Nephron (organoid): ENCODE results near the gene UBXN2A.

Source experiments
- H3K27ac Mint-ChIP-seq, 3 experiments: 2 replicates each; pipeline ENCODE4 v1.8.0; 2020; ENCODE audit warnings: mixed read lengths in 3 of 3, mild to moderate bottlenecking in 2 of 3, moderate library complexity in 1 of 3
- H3K27me3 Mint-ChIP-seq: 2 replicates; pipeline ENCODE4 v1.8.0; 2021; ENCODE audit warnings: low read depth, mild to moderate bottlenecking, moderate library complexity, mixed read lengths
- H3K36me3 Mint-ChIP-seq: 2 replicates; pipeline ENCODE4 v1.8.0; 2020; ENCODE audit warnings: low read depth, mixed read lengths
- H3K4me1 Mint-ChIP-seq: 2 replicates; pipeline ENCODE4 v1.8.0; 2020; ENCODE audit warnings: mixed read lengths
- H3K4me3 Mint-ChIP-seq, 3 experiments: 2 replicates each; pipeline ENCODE4 v1.8.0; 2020; ENCODE audit warnings: mild to moderate bottlenecking in 3 of 3, mixed read lengths in 3 of 3, moderate library complexity in 2 of 3
- H3K9me3 Mint-ChIP-seq: 2 replicates; pipeline ENCODE4 v1.8.0; 2020; ENCODE audit warnings: mixed read lengths
- CTCF ChIP-seq, 3 experiments: fragments of 200-600 bp; sonication (generic); IDR thresholded peaks; one replicate each; pipeline ENCODE4 v1.5.0; 2021; ENCODE audit warnings: antibody characterized with exemption in 3 of 3; ENCODE audit not compliant: unreplicated experiment in 3 of 3

UBXN2A gene

GRCh38 chr2:24022975-24023575 is 82.8 kb downstream of the UBXN2A start:
- no peaks in the 10 kb centered on the region for H3K4me1 Mint-ChIP-seq
- H3K27ac Mint-ChIP-seq = no peak overlapping the region
- TF ChIP-seq CTCF (IDR thresholded peaks at IDR 0.05; ENCODE audit: unreplicated experiment in 3 of 3) = no peak
- no peaks in the 10 kb centered on the region for H3K27me3 Mint-ChIP-seq
- H3K36me3 Mint-ChIP-seq = peaks cover 29% of the 10 kb centered on the region
- H3K4me3 Mint-ChIP-seq = no peak overlapping the region
- H3K9me3 Mint-ChIP-seq = no peaks in the 10 kb centered on the region

- H3K27ac Mint-ChIP-seq = no peak overlapping the region
- no peaks in the 10 kb centered on the region for H3K4me1 Mint-ChIP-seq
- H3K36me3 Mint-ChIP-seq = peaks cover 36% of the 10 kb centered on the region
- no peak overlapping the region for H3K4me3 Mint-ChIP-seq
- no peaks in the 10 kb centered on the region for H3K9me3 Mint-ChIP-seq
- no peaks in the 10 kb centered on the region for H3K27me3 Mint-ChIP-seq
- no peak for TF ChIP-seq CTCF (IDR thresholded peaks at IDR 0.05; ENCODE audit: unreplicated experiment in 3 of 3)
Measured at GRCh38 chr2:24024018-24024417, 83.8 kb downstream of the UBXN2A start.

- no peak for TF ChIP-seq CTCF (IDR thresholded peaks at IDR 0.05; ENCODE audit: unreplicated experiment in 3 of 3)
- Mint-ChIP-seq H3K4me3 (no peak overlapping the region), H3K4me1 (no peaks in the 10 kb centered on the region), H3K27me3 (no peaks in the 10 kb centered on the region), H3K36me3 (peaks cover 47% of the 10 kb centered on the region), H3K9me3 (no peaks in the 10 kb centered on the region), H3K27ac (no peak overlapping the region)
Measured at GRCh38 chr2:24024996-24025663, 84.9 kb downstream of the UBXN2A start.

GRCh38 chr2:24026233-24026632 is 86.0 kb downstream of the UBXN2A start:
- Mint-ChIP-seq H3K27ac (no peak overlapping the region), H3K9me3 (no peaks in the 10 kb centered on the region), H3K4me1 (no peaks in the 10 kb centered on the region), H3K36me3 (peaks cover 57% of the 10 kb centered on the region), H3K4me3 (no peak overlapping the region), H3K27me3 (no peaks in the 10 kb centered on the region)
- TF ChIP-seq CTCF (IDR thresholded peaks at IDR 0.05; ENCODE audit: unreplicated experiment in 3 of 3) = no peak

GRCh38 chr2:24038786-24039499 is 98.7 kb downstream of the UBXN2A start:
- Mint-ChIP-seq H3K36me3 (peaks cover 27% of the 10 kb centered on the region), H3K4me1 (no peaks in the 10 kb centered on the region), H3K27ac (no peak overlapping the region)

More at GRCh38 chr2:24038786-24039499, 98.7 kb downstream of the UBXN2A start:
- Mint-ChIP-seq H3K9me3 (no peaks in the 10 kb centered on the region), H3K4me3 (no peak overlapping the region), H3K27me3 (no peaks in the 10 kb centered on the region)
- TF ChIP-seq CTCF (IDR thresholded peaks at IDR 0.05; ENCODE audit: unreplicated experiment in 3 of 3) = no peak
